Psoas muscle (tissue), 8 donors: ENCODE results near the gene PLA2G4C. TPM values are rescaled to one million over a fixed set of nuclear protein-coding genes. Genes with fewer than 3 reads are reported as not detected.
A peak's percentile ranks its signal among the peaks of the same experiment; 100 is the strongest.

ENCODE experiments used
- ATAC-seq, 4 donors: fragments of 200-7000 bp; cut with Tn5 transposase; one replicate each; pipeline ENCODE4 v1.9.1; 2020; ENCODE audit warnings: moderate library complexity in 3 of 4, mild to moderate bottlenecking in 2 of 4
- DNase-seq, 2 donors: peaks; one replicate each; pipeline ENCODE4 v3.0.0-alpha.2; 2020
- H3K27ac ChIP-seq: fragments of 200-600 bp; one replicate; pipeline ENCODE4 v1.8.0; 2022
- H3K27me3 ChIP-seq, 3 donors: fragments of 200-600 bp in 1 of 3; one replicate each; pipeline versions ENCODE4 v1.6.1 to v1.8.0; 2013 to 2022; ENCODE audit warnings: low read length in 2 of 3, mild to moderate bottlenecking in 2 of 3, moderate library complexity in 1 of 3; ENCODE audit not compliant: insufficient read depth in 3 of 3
- H3K36me3 ChIP-seq, 2 donors: fragments of 200-600 bp in 1 of 2; one replicate each; pipeline versions ENCODE4 v1.6.1 to v1.8.0; 2013 to 2022; ENCODE audit warnings: low read depth in 1 of 2, mild to moderate bottlenecking in 1 of 2, moderate library complexity in 1 of 2; ENCODE audit not compliant: insufficient read depth in 1 of 2
- H3K4me1 ChIP-seq: fragments of 200-600 bp; one replicate; pipeline ENCODE4 v1.8.0; 2022
- H3K4me3 ChIP-seq: fragments of 200-600 bp; one replicate; pipeline ENCODE4 v1.8.0; 2022; ENCODE audit warnings: mild to moderate bottlenecking
- H3K9me3 ChIP-seq: fragments of 200-600 bp; one replicate; pipeline ENCODE4 v1.8.0; 2022
- CTCF ChIP-seq: fragments of 200-600 bp; IDR thresholded peaks from one replicate; pipeline ENCODE4 v1.8.0; 2022; ENCODE audit warnings: antibody characterized with exemption
- WGBS, 3 donors: extraction: QIAGEN DNeasy Blood & Tissue Kit; methylation state at CpG; one replicate each; pipeline versions ENCODE4 v1.1.6 to v1.1.7; 2013; 5-methylcytosine and 5-hydroxymethylcytosine counted together
- intact Hi-C, 2 donors: fragments of 100-400 bp; cut with DNase I; formaldehyde crosslinking; loops; one replicate each; pipeline versions ENCODE4 v1.11.0 to v1.14.2; 2022
- polyA plus RNA-seq, 3 donors: library from polyadenylated mRNA; stranded (reverse); fragments of 200-250 nt; gene quantifications; one replicate each; pipeline ENCODE4 v1.2.3, GENCODE V29; 2013
- total RNA-seq, 4 donors: library from RNA; stranded (reverse); fragmentation: NEBNext Ultra II Directional in 2 of 4; extraction: Animal tissue kit (Norgen Biotek cat#: 25700) in 2 of 4; gene quantifications; one replicate each; pipeline versions ENCODE4 v1.2.1 to v1.2.4, GENCODE V29; 2021 to 2023
- donor health status: healthy with polysubstance abuse.
- donor health status: DM: no; HTN: no; CAD: no; lungs with moderate emphysema.
- donor health status: Bipolar disorder and iron deficiency.
- donor health status: healthy.
- donor health status: DM: yes; HTN: yes; CAD: no.
- donor health status: DM: no; HTN: no; CAD: no.
- donor health status: DM: no; HTN: no; CAD: no.
- donor health status: DM: yes; HTN: yes; CAD: no.

PLA2G4C gene
- total and polyA plus RNA-seq, 7 donors: 11.8 to 114 (median 34.2) TPM

GRCh38 chr19:48108997-48109782 lies 1.4 kb downstream of the PLA2G4C start:
- intact Hi-C loops: no loop called here
- no peak for TF ChIP-seq CTCF
- Histone ChIP-seq H3K9me3 (no peaks in the 10 kb centered on the region), H3K27ac (peak overlapping the region; percentile 94), H3K27me3 (no peaks in the 10 kb centered on the region), H3K4me3 (peak overlapping the region; percentile 72), H3K4me1 (peaks cover 38% of the 10 kb centered on the region), H3K36me3 (peaks cover 0 to 19% of the 10 kb centered on the region in 2 donors)
- ATAC-seq (no peak), DNase-seq (no peak)
- 72 to 84% (median 79%) methylated on average over 15 of the region's 15 CpGs for WGBS, 3 donors

- Histone ChIP-seq H3K27ac (no peak overlapping the region), H3K4me3 (no peak overlapping the region), H3K4me1 (peaks cover 22% of the 10 kb centered on the region), H3K27me3 (no peaks in the 10 kb centered on the region), H3K36me3 (peaks cover 3 to 70% of the 10 kb centered on the region in 2 donors), H3K9me3 (no peaks in the 10 kb centered on the region)
- ATAC-seq (no peak), DNase-seq (no peak)
- WGBS, 3 donors: 89 to 99% (median 98%) methylated on average over 5 of the region's 5 CpGs
- no peak for TF ChIP-seq CTCF
- intact Hi-C loops: no loop called here
These were observed 6.7 kb downstream of the PLA2G4C start for GRCh38 chr19:48103922-48104321.

- no peak overlapping the region for H3K27ac ChIP-seq
- H3K4me1 ChIP-seq: peaks cover 13% of the 10 kb centered on the region
- peaks cover 3 to 77% of the 10 kb centered on the region in 2 donors for H3K36me3 ChIP-seq
- intact Hi-C loops: no loop called here
- 66% methylated on average over 13 of the region's 13 CpGs for WGBS, 3 donors
- ATAC-seq (no peak), DNase-seq (no peak)
- no peaks in the 10 kb centered on the region for H3K27me3 ChIP-seq
- H3K9me3 ChIP-seq: no peaks in the 10 kb centered on the region
- H3K4me3 ChIP-seq: no peak overlapping the region
- TF ChIP-seq CTCF: peak; percentile 43
These were observed 7.5 kb downstream of the PLA2G4C start for GRCh38 chr19:48102870-48103751.

DNA sequence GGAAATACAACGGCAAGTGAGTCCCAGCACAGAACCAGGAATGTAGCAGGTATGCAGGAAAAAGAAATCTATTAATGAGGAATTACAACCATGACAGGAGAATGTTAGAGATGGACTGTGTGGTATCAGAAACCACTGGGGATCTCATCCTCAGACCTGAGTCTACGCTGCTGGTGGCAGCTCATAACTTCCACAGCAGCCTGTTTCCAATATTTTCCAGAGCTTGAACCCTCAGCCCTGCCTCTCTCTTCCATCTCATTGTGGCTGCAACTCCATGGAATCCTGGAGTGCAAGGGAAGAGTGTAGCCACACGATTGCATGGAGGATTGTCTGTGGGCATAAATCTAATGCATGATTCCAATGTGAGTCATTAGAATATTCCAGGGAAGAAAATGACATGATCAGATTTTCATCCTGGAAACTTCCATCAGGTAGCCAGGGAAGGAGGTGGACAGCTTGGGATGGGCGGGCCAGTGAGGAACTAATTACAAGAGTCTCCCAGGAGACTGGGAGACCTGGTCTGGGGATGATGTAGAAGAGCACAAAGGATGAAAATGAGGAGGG lies 14.9 kb downstream of the PLA2G4C start:
- Histone ChIP-seq H3K36me3 (peaks cover 2 to 90% of the 10 kb centered on the region in 2 donors), H3K27me3 (no peaks in the 10 kb centered on the region), H3K27ac (no peak overlapping the region), H3K4me1 (no peaks in the 10 kb centered on the region), H3K9me3 (no peaks in the 10 kb centered on the region), H3K4me3 (no peak overlapping the region)
- intact Hi-C loops: no loop called here
- DNase-seq (no peak), ATAC-seq (no peak)
- no peak for TF ChIP-seq CTCF
- 70 to 80% (median 78%) methylated on average over 4 of the region's 4 CpGs for WGBS, 3 donors
